SJCRH30 (cell line): ENCODE results near the gene PNMA6E. TPM values are rescaled to one million over a fixed set of nuclear protein-coding genes. Genes with fewer than 3 reads are reported as not detected.
A peak's percentile ranks its signal among the peaks of the same experiment; 100 is the strongest.

Experiments
- DNase-seq, 2 experiments: peaks; one replicate each; pipeline ENCODE4 v3.0.0-alpha.2; 2015 to 2020
- H3K27ac ChIP-seq: fragments of 250-450 bp; sonication (Bioruptor Pico); 2 replicates; pipeline ENCODE4 v1.5.1; 2020; ENCODE audit warnings: mild to moderate bottlenecking, moderate library complexity
- H3K27me3 ChIP-seq: fragments of 250-450 bp; sonication (Bioruptor Pico); 2 replicates; pipeline ENCODE4 v1.5.1; 2020; ENCODE audit warnings: mild to moderate bottlenecking, moderate library complexity
- H3K36me3 ChIP-seq: fragments of 250-450 bp; sonication (Bioruptor Pico); 2 replicates; pipeline ENCODE4 v1.5.1; 2020; ENCODE audit warnings: mild to moderate bottlenecking, moderate library complexity
- H3K4me1 ChIP-seq: fragments of 250-450 bp; sonication (Bioruptor Pico); 2 replicates; pipeline ENCODE4 v1.5.1; 2020; ENCODE audit warnings: mild to moderate bottlenecking, moderate library complexity
- H3K4me3 ChIP-seq: fragments of 250-450 bp; sonication (Bioruptor Pico); 2 replicates; pipeline ENCODE4 v1.5.1; 2020; ENCODE audit warnings: mild to moderate bottlenecking, moderate library complexity
- H3K9me3 ChIP-seq: fragments of 250-450 bp; sonication (Bioruptor Pico); replicated peaks from 2 replicates; pipeline ENCODE4 v1.5.1; 2020; ENCODE audit warnings: mild to moderate bottlenecking, moderate library complexity
- total RNA-seq: library from RNA; depleted of rRNA; stranded (reverse); fragments of >200 nt; shearing (Covaris generic); gene quantifications from 2 replicates; pipeline ENCODE4 v1.2.3, GENCODE V29; 2014

PNMA6E gene
- total RNA-seq, 1 experiment from 2014 or later, result not detected

DNA sequence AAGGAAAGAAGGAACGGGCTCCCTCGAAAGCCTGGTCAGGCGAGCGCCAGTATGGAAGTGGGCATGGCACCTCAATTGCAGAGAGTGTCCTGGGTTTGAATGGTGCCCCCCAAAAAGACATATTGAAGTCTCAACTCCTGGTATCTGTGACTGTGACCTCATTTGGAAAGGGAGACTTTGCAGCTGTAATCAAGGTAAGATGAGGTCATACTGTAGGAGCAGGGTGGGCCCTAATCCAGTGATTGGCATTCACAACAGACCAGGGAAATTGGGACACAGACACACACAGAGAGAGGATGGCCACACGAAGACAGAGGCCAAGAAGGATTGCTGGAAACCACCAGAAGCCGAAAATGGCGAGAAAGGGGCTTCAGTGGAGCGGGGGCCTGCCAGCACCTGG is 16.5 kb upstream of the PNMA6E start:
- Histone ChIP-seq H3K9me3 (no peaks in the 10 kb centered on the region), H3K4me1 (no peaks in the 10 kb centered on the region), H3K4me3 (no peak overlapping the region), H3K27me3 (no peaks in the 10 kb centered on the region), H3K36me3 (no peaks in the 10 kb centered on the region), H3K27ac (no peak overlapping the region)
- DNase-seq, result no peak

DNA sequence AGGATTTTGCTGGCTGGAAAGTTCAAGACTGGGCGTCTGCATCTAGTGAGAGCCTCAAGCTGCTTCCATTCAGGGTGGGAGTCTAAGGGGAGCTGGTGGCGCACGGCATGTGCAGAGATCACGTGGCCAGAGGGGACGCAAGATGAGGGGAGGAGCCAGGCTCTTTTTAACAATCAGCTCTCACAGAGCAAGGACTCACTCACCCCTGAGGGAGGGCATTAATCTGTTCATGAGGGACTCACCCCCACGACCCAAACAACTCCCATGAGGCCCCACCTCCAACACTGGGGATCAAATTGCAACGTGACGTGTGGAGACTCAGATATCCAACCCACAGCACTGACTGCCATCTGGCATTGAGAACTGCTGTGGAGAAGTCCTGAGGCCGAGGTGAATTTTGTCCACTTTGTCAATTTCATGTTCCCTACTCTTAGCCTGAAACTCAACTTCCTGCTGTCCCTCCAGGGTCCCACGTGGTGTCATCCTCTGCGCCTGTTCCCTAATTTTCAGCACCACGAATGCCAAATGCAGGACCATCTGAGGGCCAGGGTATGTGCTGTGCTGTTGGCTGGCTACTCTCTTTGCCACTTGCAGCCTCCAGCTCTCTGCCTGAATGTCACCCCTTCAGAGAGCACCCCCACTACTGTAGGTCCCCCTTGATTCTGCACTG is 15.8 kb upstream of the PNMA6E start:
- DNase-seq, result peak; percentile 38 to 63
- H3K36me3 ChIP-seq, result no peaks in the 10 kb centered on the region
- no peaks in the 10 kb centered on the region for H3K9me3 ChIP-seq
- H3K4me1 ChIP-seq, result no peaks in the 10 kb centered on the region
- H3K27me3 ChIP-seq, result no peaks in the 10 kb centered on the region
- H3K27ac ChIP-seq, result no peak overlapping the region
- H3K4me3 ChIP-seq, result no peak overlapping the region

DNA sequence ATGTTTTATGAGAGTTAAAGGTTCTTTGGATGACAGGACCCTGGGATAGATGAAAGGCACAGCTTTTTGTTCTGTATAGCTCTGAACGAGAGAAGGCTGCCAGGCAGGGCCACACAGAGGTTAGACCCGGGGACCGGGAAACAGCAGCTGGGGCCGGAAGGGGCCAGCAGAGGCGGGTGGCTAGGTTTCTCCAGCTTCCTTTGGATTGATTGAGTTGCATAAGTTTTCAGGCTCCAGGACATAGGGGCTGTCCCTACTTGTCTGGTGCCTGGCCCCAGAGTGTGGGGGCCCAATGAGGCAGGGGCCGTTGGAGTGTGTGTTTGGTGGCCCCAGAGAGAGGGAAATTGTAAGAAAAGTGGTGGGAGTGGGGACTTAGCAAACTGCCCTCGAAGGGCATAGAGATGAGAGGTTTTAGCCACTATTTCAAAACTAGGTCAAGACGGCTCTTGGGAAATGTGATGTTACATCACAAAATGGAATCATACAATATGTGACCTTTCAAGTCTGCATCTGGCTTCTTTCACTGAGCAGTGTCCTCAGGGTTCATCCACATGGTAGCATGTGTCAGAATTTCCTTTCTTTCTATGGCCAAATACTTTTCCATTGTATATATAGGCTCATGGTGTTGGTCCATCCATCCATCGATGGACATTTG is 13.8 kb upstream of the PNMA6E start:
- DNase-seq, result no peak
- Histone ChIP-seq H3K4me3 (no peak overlapping the region), H3K27ac (no peak overlapping the region), H3K9me3 (no peaks in the 10 kb centered on the region), H3K27me3 (no peaks in the 10 kb centered on the region), H3K36me3 (no peaks in the 10 kb centered on the region), H3K4me1 (no peaks in the 10 kb centered on the region)

DNA sequence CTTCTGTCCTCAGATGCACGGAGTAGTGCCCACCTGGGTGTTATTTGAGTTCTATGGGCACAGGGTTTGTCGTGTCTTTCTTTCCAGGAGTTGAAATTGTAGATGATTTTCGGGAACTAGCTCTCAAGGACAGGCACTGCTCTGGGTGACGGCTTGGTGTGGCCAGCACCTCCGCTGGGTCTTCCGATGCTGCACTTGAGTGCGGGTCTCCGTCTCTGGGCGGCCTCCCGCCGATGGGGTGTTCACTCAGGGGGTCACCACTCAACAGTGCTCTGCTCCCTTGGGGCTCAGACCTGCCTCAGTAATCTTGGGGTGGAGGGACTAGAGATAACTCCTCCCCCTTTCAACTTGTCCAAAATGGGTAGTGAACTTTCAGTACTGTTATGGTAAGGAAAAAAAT is 12.6 kb upstream of the PNMA6E start:
- no peak overlapping the region for H3K4me3 ChIP-seq

DNA sequence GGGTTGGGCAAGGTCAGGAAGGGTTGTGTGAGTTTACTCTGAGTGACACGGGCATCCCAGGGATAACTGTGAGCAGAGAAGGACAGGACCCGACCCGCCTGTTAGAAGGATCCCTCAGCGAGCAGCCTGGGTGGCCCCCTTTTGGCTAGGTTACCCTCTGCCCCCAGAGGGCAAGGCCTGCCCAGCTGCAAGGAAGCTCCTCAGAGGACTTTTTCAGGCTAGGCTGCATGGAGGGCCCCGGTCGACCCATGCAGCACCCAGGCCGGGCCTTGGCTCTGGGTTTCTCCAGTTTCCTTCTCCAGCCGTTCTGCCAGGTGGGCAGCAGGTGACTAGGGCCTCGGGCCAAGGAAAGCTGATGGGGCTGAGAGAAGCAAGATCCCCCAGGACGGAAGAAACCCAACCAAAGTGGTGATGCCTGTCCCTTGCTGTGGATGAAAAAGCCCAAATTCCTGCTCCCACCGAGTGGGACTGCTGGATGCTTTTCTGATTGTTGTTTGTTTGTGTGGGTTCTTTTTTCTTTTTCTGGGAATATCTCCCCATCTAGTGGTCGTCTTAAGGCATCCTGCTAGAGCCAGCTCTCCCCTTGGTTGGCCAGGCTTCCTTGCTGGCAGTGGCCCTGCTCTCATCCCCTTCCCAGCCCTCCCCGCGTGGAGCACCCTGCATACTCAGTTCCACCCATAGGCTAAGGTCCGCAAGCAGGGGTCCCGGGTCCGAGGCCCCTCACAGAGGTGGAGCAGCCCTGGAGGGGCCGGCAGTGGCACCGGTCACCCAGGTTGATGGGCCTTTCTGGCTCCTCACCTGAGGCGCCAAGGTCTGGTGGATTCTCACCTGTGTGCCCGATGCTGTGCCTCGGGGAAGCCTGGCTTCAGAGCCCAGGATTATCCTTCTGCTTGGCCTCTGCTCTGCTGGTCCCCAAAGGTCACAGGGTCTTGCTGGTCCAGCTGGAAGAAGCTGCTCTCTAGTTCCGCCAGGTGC is 11.9 kb upstream of the PNMA6E start:
- H3K9me3 ChIP-seq, result no peaks in the 10 kb centered on the region
- H3K4me3 ChIP-seq, result no peak overlapping the region
- no peaks in the 10 kb centered on the region for H3K27me3 ChIP-seq
- no peak overlapping the region for H3K27ac ChIP-seq
- H3K36me3 ChIP-seq, result no peaks in the 10 kb centered on the region
- no peaks in the 10 kb centered on the region for H3K4me1 ChIP-seq
- DNase-seq, result no peak

More for the DNA sequence above, 12.6 kb upstream of the PNMA6E start:
- DNase-seq, result no peak
- Histone ChIP-seq H3K4me1 (no peaks in the 10 kb centered on the region), H3K36me3 (no peaks in the 10 kb centered on the region), H3K27me3 (no peaks in the 10 kb centered on the region), H3K9me3 (no peaks in the 10 kb centered on the region), H3K27ac (no peak overlapping the region)

DNA sequence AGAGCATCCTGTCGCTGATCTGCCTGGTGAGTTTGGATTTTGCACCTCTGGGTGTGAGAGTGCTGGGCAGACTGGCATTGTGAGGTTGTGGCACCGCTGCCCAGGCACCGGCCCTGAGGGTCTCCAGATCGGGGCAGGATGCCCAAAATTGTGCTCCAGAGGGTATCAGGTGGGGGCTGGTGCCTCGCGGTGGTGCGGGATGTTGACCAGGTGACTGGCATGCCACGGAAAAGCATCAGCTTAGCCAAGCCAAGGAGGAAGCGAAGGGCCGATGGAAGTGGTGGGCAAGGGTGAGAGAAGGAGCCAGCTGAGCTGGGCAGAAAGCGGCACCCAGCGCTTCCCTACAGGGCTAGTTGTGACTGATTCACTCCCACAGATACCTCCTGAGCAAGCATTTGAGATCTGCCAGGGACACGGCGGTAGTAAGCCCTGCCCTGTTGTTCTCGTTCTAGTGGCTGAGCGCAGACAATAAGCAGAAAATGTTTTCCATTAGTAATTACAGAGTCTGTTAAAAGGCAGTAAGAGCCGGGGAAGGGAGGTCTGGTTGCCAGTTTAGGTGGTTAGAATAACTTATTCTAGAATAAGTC is 10.9 kb upstream of the PNMA6E start:
- DNase-seq, result no peak
- no peak overlapping the region for H3K27ac ChIP-seq
- H3K36me3 ChIP-seq, result no peaks in the 10 kb centered on the region
- H3K4me3 ChIP-seq, result no peak overlapping the region
- H3K9me3 ChIP-seq, result no peaks in the 10 kb centered on the region
- H3K27me3 ChIP-seq, result no peaks in the 10 kb centered on the region
- no peaks in the 10 kb centered on the region for H3K4me1 ChIP-seq

DNA sequence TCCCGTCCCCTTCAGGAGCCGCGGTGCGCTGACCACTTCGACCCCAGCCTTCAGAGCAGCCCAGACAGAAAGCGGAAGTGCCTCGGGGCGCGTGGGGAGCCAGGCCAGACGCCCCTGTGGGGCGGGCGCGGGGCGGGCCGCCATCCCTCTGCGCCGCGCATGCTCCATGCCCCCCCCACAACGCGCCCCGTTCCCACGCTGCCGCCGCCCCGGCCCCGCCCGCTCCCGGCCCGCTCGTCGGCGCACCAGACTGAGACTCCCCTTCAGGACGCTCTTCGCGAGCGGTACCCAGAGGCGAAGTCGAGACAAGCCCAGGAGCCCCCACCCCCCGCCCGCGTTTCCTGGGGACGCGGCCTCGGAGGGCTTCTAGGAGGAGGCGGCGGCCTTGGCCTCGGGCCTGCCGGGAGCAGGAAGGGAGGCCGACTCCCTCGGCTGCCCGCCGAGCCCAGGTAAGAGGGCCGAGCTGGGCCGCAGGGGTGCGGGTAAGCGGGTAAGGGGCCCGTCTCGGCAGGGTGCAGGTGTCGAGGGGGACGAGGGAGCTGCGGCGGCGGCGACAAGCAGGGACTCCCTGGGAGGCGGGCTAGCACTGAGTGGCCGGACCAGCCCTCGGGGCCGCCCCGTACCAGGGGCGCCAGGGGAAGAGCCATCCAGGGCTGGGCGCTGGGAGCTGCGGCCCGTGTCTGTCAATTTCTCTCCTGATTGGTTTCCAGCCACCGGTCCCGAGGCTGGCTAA is 10.3 kb upstream of the PNMA6E start, which contains the start of gene ZFP92:
TSS of gene ZFP92 (plus strand) at position 218 of the 733 bp plus-strand sequence. CDS start 6,851 bp downstream, outside the sequence.
- Histone ChIP-seq H3K4me3 (no peak within 1 kb of the TSS), H3K36me3 (no peaks in the 10 kb centered on the region)
- DNase-seq, result no peak

DNA sequence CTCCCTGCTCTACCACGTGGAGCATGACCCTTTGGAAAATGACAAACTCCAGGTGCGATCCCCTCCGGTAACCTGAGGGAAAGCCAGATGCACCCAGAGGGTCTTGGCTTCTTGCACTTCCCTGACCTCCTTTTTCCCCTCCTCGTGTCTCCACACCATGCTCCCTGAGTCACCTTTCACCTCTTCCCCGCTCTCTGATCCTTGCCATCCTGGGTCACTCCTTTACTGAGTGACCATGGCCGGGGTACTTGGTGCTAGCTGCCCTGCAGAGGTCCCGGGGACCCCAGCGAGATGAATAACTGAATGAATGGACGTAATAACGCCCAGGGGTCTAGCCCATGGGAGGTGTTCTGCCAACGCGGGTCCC is 9.7 kb upstream of the PNMA6E start:
- Histone ChIP-seq H3K4me3 (no peak overlapping the region), H3K36me3 (no peaks in the 10 kb centered on the region), H3K4me1 (no peaks in the 10 kb centered on the region), H3K27ac (no peak overlapping the region), H3K9me3 (no peaks in the 10 kb centered on the region), H3K27me3 (no peaks in the 10 kb centered on the region)
- DNase-seq, result no peak

More for the DNA sequence above, 10.3 kb upstream of the PNMA6E start, which contains the start of gene ZFP92:
- no peaks in the 10 kb centered on the region for H3K4me1 ChIP-seq
- no peaks in the 10 kb centered on the region for H3K27me3 ChIP-seq
- no peaks in the 10 kb centered on the region for H3K9me3 ChIP-seq
- no peak within 1 kb of the TSS for H3K27ac ChIP-seq

DNA sequence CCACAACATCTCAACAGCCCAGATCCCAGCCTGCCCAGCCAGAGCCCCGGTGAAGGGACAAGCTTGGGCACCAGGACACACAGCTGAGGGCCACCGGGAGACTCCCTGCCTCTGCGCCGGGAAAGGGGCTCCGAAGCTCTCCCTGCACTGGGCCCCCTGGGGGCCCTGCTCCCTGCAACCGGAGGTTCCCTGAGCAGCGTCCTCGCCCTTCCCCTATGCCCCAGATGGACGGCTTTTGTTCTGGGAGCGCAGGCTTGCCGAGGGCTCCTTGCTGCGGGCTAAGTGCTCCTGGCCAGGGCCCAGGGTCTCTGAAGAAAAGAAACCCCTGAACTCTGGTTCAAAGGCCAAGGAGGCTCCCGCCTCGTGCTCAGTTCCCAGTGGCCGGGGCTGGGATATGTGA is 9.2 kb upstream of the PNMA6E start:
- Histone ChIP-seq H3K4me1 (no peaks in the 10 kb centered on the region), H3K27me3 (no peaks in the 10 kb centered on the region), H3K36me3 (no peaks in the 10 kb centered on the region), H3K4me3 (no peak overlapping the region), H3K27ac (no peak overlapping the region), H3K9me3 (no peaks in the 10 kb centered on the region)
- no peak for DNase-seq

DNA sequence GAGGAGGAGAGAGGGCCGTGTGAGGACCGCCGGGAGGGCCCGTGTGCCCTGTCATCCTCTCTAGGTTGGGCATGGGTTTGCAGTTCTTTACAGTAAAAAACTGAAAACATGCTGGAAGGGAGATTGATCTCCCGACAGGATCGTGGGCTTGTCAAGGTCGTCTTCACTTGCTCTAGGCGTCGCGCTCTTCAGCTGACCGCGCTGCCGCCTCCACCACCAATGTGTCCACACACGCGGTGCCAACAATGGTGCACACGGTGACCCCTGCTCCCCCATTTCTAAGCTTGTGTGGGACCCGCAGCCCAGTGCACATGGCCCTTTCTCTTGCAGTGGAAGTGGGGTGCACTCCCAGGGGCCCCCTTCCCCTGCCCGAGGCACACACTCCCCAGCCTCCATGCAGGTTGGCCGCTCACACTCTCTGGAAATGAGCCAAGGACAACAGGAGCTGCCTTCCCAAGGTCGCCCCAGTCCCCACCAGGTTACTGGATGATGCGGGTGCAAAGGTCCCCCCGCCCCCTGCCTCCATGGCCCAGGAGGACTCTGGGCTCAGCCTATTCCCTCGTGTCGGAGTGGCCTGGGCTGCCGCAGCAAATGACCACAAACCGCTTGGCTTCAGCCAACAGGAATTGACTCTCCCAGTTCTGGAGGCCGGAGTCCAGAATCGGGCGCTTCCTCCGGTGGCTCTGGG is 8.4 kb upstream of the PNMA6E start:
- Histone ChIP-seq H3K27ac (no peak overlapping the region), H3K9me3 (no peaks in the 10 kb centered on the region), H3K27me3 (no peaks in the 10 kb centered on the region), H3K4me3 (no peak overlapping the region), H3K36me3 (no peaks in the 10 kb centered on the region), H3K4me1 (no peaks in the 10 kb centered on the region)
- DNase-seq, result no peak

DNA sequence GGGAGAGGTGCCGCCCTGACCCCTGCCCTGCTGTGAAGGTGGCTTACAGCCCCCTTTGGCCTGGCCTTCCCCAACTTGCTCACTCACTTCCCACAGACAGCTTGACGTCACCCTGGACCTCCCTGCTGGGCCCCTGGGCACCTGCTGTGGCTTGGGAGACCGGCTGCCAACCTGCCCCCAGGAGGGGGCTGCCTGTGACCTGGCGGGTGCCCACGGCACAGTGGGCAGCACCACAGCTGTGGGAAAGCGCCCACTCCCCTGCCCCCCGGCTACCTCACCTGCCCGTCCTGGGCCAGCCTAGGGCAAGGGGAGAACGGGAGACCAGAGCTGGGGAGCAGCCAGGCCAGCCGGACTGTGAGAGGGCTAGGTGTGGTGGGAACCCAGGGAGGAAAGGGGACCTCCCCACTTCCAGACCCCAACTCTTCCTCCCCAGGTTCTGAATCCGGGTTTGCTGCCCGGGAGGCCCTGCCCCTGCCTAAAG is 7.8 kb upstream of the PNMA6E start:
- H3K36me3 ChIP-seq, result no peaks in the 10 kb centered on the region
- no peaks in the 10 kb centered on the region for H3K9me3 ChIP-seq
- H3K4me1 ChIP-seq, result no peaks in the 10 kb centered on the region
- H3K27me3 ChIP-seq, result no peaks in the 10 kb centered on the region
- no peak overlapping the region for H3K4me3 ChIP-seq
- no peak for DNase-seq
- no peak overlapping the region for H3K27ac ChIP-seq

DNA sequence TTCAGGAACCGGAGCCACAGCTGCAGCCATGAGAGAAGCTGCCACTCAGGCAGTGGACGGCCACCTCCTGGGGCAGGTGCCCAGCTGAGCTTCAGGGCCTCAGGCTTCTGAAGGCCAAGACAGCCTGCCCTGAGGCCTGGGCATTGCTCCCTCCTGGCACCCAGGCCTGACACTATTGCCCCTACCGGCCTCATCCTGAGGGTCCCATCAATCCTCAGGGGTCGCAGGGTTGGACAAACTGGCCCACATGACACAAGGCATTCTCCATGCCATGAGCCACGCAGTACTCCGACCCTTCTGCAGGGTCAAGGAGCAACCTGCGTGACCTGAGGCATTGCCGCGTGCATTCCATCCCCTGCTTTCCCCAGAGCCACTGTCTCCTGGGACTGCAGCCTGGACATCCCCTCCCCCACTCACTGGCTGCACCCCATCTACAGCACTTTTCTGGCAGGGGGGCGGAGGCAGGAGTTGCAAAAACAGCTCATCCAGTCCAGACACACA is 7.1 kb upstream of the PNMA6E start:
- H3K36me3 ChIP-seq, result no peaks in the 10 kb centered on the region

DNA sequence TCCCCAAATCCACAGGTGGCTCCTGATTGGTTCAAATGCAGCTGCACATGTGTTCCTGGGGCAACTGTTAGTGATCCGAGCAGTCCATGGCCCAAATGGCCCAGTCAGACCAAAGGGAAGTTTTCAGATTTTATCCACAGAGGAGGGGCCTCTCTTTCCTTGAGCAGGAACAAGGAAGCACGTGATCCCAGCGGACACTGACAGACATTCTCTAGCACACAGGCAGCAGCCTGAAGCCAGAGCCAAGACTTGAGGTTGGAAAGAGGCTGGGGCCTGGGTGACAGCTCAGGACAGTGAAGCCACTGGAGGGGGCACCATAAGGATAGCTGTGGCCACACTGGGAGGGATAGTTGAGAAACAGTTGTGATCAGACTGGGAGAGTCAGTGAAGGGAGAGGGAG is 6.6 kb upstream of the PNMA6E start:
- Histone ChIP-seq H3K27me3 (no peaks in the 10 kb centered on the region), H3K4me1 (no peaks in the 10 kb centered on the region), H3K36me3 (no peaks in the 10 kb centered on the region), H3K4me3 (no peak overlapping the region), H3K9me3 (no peaks in the 10 kb centered on the region), H3K27ac (no peak overlapping the region)
- DNase-seq, result no peak

More for the DNA sequence above, 7.1 kb upstream of the PNMA6E start:
- no peaks in the 10 kb centered on the region for H3K4me1 ChIP-seq
- no peaks in the 10 kb centered on the region for H3K27me3 ChIP-seq
- no peak overlapping the region for H3K4me3 ChIP-seq
- H3K27ac ChIP-seq, result no peak overlapping the region
- H3K9me3 ChIP-seq, result no peaks in the 10 kb centered on the region
- no peak for DNase-seq
